Lower leg skin (tissue), 3 donors: ENCODE data around the gene ADGRG4.

Source experiments
- CTCF ChIP-seq, 3 donors: fragments of 450-650 bp; IDR thresholded peaks; one replicate each; pipeline ENCODE4 v1.5.1; 2016; ENCODE audit warnings: antibody characterized with exemption in 3 of 3, mild to moderate bottlenecking in 3 of 3, moderate library complexity in 2 of 3
- POLR2A ChIP-seq, 2 donors: fragments of 450-650 bp; IDR thresholded peaks; one replicate each; pipeline ENCODE4 v1.6.1; 2016 to 2017; ENCODE audit warnings: antibody characterized with exemption in 2 of 2, mild to moderate bottlenecking in 1 of 2, moderate library complexity in 1 of 2

- TF ChIP-seq CTCF (IDR thresholded peaks at IDR 0.05) (no peak), POLR2A (IDR thresholded peaks at IDR 0.05) (no peak)
Observed at GRCh38 chrX:136259543-136259942, 41.2 kb upstream of the ADGRG4 start.
